Esophagus (tissue), 2 donors: Measurements from ENCODE around the gene NFKB2. TPM values are rescaled to one million over a fixed set of nuclear protein-coding genes. Genes with fewer than 3 reads are reported as not detected.

Experiments
- H3K27ac ChIP-seq, 2 donors: one replicate each; pipeline ENCODE4 v1.5.1; 2013; ENCODE audit warnings: low read depth in 2 of 2, mild to moderate bottlenecking in 2 of 2, inconsistent platforms in 1 of 2, low read length in 1 of 2, moderate library complexity in 1 of 2
- H3K27me3 ChIP-seq, 2 donors: one replicate each; pipeline ENCODE4 v1.6.1; 2013; ENCODE audit warnings: low read length in 2 of 2, control low read depth in 1 of 2, mild to moderate bottlenecking in 1 of 2; ENCODE audit not compliant: insufficient read depth in 2 of 2, control insufficient read depth in 1 of 2
- H3K36me3 ChIP-seq, 2 donors: one replicate each; pipeline ENCODE4 v1.6.1; 2013; ENCODE audit warnings: low read length in 1 of 2; ENCODE audit not compliant: control insufficient read depth in 2 of 2, insufficient read depth in 2 of 2
- H3K4me1 ChIP-seq, 2 donors: one replicate each; pipeline ENCODE4 v1.6.1; 2013; ENCODE audit warnings: low read length in 1 of 2; ENCODE audit not compliant: control insufficient read depth in 2 of 2, insufficient read depth in 2 of 2
- H3K4me3 ChIP-seq, 2 donors: one replicate each; pipeline ENCODE4 v1.5.1; 2013; ENCODE audit warnings: low read length in 2 of 2, mild to moderate bottlenecking in 2 of 2, low read depth in 1 of 2, moderate library complexity in 1 of 2
- H3K9me3 ChIP-seq, 2 donors: one replicate each; pipeline ENCODE4 v1.6.1; 2013; ENCODE audit warnings: mild to moderate bottlenecking in 2 of 2, low read depth in 1 of 2, low read length in 1 of 2, moderate library complexity in 1 of 2; ENCODE audit not compliant: control insufficient read depth in 2 of 2, insufficient read depth in 1 of 2
- WGBS, 2 donors: extraction: QIAGEN DNeasy Blood & Tissue Kit; methylation state at CpG; one replicate each; pipeline ENCODE4 v1.1.7; 2013; 5-methylcytosine and 5-hydroxymethylcytosine counted together
- polyA plus RNA-seq, 2 donors: library from polyadenylated mRNA; stranded (reverse); fragments of 200-250 nt; gene quantifications; one replicate each; pipeline ENCODE4 v1.2.3, GENCODE V29; 2013
- donor health status: healthy with polysubstance abuse.
- donor health status: Bipolar disorder and iron deficiency.

Gene NFKB2
- polyA plus RNA-seq, 2 donors: 11.4 to 22.6 TPM

GRCh38 chr10:102413053-102413705 lies 17.7 kb downstream of the NFKB2 start:
- Histone ChIP-seq H3K9me3 (peaks cover 0 to 3% of the 10 kb centered on the region in 2 donors), H3K27ac (no peak overlapping the region), H3K4me3 (no peak overlapping the region), H3K4me1 (peaks cover 7 to 20% of the 10 kb centered on the region in 2 donors), H3K27me3 (peaks cover 0 to 18% of the 10 kb centered on the region in 2 donors), H3K36me3 (no peaks in the 10 kb centered on the region)
- WGBS, 2 donors: 5 to 18% methylated on average over 5 of the region's 5 CpGs

GRCh38 chr10:102413806-102414561 lies 18.5 kb downstream of the NFKB2 start:
- 78 to 79% methylated on average over 16 of the region's 16 CpGs for WGBS, 2 donors
- Histone ChIP-seq H3K27ac (no peak overlapping the region), H3K27me3 (peaks cover 0 to 17% of the 10 kb centered on the region in 2 donors), H3K4me3 (no peak overlapping the region), H3K4me1 (peaks cover 6 to 20% of the 10 kb centered on the region in 2 donors), H3K36me3 (no peaks in the 10 kb centered on the region), H3K9me3 (peaks cover 0 to 6% of the 10 kb centered on the region in 2 donors)

GRCh38 chr10:102414749-102415148 lies 19.2 kb downstream of the NFKB2 start:
- WGBS, 2 donors: 44 to 46% methylated on average over 20 of the region's 20 CpGs
- Histone ChIP-seq H3K27me3 (peaks cover 0 to 11% of the 10 kb centered on the region in 2 donors), H3K9me3 (peaks cover 0 to 8% of the 10 kb centered on the region in 2 donors), H3K36me3 (no peaks in the 10 kb centered on the region), H3K27ac (no peak overlapping the region), H3K4me3 (no peak overlapping the region), H3K4me1 (peaks cover 10 to 23% of the 10 kb centered on the region in 2 donors)

- peaks cover 0 to 8% of the 10 kb centered on the region in 2 donors for H3K9me3 ChIP-seq
- peaks cover 0 to under 1% of the 10 kb centered on the region in 2 donors for H3K27me3 ChIP-seq
- H3K4me3 ChIP-seq: no peak overlapping the region
- H3K36me3 ChIP-seq: no peaks in the 10 kb centered on the region
- H3K4me1 ChIP-seq: peaks cover 14 to 15% of the 10 kb centered on the region in 2 donors
- no peak overlapping the region for H3K27ac ChIP-seq
- 69 to 74% methylated on average over 9 of the region's 9 CpGs for WGBS, 2 donors
Measured at GRCh38 chr10:102416283-102416682, 20.8 kb downstream of the NFKB2 start.

GRCh38 chr10:102416695-102417094 lies 21.2 kb downstream of the NFKB2 start:
- WGBS, 2 donors: 80 to 81% methylated on average over 20 of the region's 20 CpGs
- Histone ChIP-seq H3K4me1 (peaks cover 14 to 15% of the 10 kb centered on the region in 2 donors), H3K27me3 (no peaks in the 10 kb centered on the region)

GRCh38 chr10:102418622-102419268 lies 23.2 kb downstream of the NFKB2 start, which contains the start of gene PSD:
Gene PSD (minus strand): TSS chr10:102418785. CDS start chr10:102417038, 1,747 bp downstream.
- Histone ChIP-seq H3K36me3 (peaks cover 4 to 5% of the 10 kb centered on the region in 2 donors), H3K4me1 (peaks cover 18 to 25% of the 10 kb centered on the region in 2 donors), H3K9me3 (peaks cover 0 to 5% of the 10 kb centered on the region in 2 donors), H3K4me3 (peak within 1 kb of the TSS; percentile 81 to 86), H3K27ac (no peak within 1 kb of the TSS), H3K27me3 (no peaks in the 10 kb centered on the region)
- WGBS, 2 donors: 4 to 6% methylated on average over 38 to 45 of the region's 45 CpGs

More at GRCh38 chr10:102416695-102417094, 21.2 kb downstream of the NFKB2 start:
- H3K9me3 ChIP-seq: peaks cover 0 to 8% of the 10 kb centered on the region in 2 donors
- no peak overlapping the region for H3K4me3 ChIP-seq
- no peak overlapping the region for H3K27ac ChIP-seq
- H3K36me3 ChIP-seq: no peaks in the 10 kb centered on the region

- 1% methylated on average over 45 to 54 of the region's 54 CpGs for WGBS, 2 donors
Measured at GRCh38 chr10:102419269-102420180, 24.0 kb downstream of the NFKB2 start.

GRCh38 chr10:102420181-102420713 lies 24.7 kb downstream of the NFKB2 start:
- H3K4me3 ChIP-seq: peak overlapping the region; percentile 81 to 86
- H3K9me3 ChIP-seq: peaks cover 0 to 5% of the 10 kb centered on the region in 2 donors
- H3K27ac ChIP-seq: peak overlapping the region; percentile 92 to 94
- peaks cover 6 to 10% of the 10 kb centered on the region in 2 donors for H3K36me3 ChIP-seq
- H3K27me3 ChIP-seq: no peaks in the 10 kb centered on the region
- peaks cover 18 to 25% of the 10 kb centered on the region in 2 donors for H3K4me1 ChIP-seq
- 0 to 1% methylated on average over 21 of the region's 21 CpGs for WGBS, 2 donors

More at GRCh38 chr10:102419269-102420180, 24.0 kb downstream of the NFKB2 start:
- Histone ChIP-seq H3K4me1 (peaks cover 18 to 25% of the 10 kb centered on the region in 2 donors), H3K36me3 (peaks cover 6 to 8% of the 10 kb centered on the region in 2 donors), H3K9me3 (peaks cover 0 to 5% of the 10 kb centered on the region in 2 donors), H3K4me3 (peak overlapping the region; percentile 81 to 86), H3K27me3 (no peaks in the 10 kb centered on the region), H3K27ac (no peak overlapping the region)
